ENCODE measurements around the gene SUMO3.

The SUMO3 gene

DNA sequence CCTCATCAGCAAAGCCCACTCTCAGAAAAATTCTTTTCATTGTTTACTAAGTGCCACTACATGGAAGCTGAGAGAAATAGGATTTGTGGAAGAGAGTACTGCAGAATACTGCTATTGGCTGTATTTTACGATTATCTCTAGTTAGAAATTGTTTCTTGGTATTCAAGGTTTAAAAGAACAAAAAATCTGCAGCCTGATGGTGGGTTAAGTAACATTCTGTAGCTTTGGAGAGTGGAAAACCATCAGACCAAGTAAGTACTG lies 28.3 kb upstream of the SUMO3 start:
- DNase-seq (ENCODE audit: insufficient read length) (no peak), FAIRE-seq (no peak)
- TF ChIP-seq POLR2AphosphoS5 (IDR thresholded peaks at IDR 0.05; ENCODE audit: low read depth, low read length) (no peak), TAF1 (IDR thresholded peaks at IDR 0.05; ENCODE audit: borderline replicate concordance, low read depth, low read length) (no peak), POLR2A (IDR thresholded peaks at IDR 0.05; ENCODE audit: low read depth, low read length) (no peak)

DNA sequence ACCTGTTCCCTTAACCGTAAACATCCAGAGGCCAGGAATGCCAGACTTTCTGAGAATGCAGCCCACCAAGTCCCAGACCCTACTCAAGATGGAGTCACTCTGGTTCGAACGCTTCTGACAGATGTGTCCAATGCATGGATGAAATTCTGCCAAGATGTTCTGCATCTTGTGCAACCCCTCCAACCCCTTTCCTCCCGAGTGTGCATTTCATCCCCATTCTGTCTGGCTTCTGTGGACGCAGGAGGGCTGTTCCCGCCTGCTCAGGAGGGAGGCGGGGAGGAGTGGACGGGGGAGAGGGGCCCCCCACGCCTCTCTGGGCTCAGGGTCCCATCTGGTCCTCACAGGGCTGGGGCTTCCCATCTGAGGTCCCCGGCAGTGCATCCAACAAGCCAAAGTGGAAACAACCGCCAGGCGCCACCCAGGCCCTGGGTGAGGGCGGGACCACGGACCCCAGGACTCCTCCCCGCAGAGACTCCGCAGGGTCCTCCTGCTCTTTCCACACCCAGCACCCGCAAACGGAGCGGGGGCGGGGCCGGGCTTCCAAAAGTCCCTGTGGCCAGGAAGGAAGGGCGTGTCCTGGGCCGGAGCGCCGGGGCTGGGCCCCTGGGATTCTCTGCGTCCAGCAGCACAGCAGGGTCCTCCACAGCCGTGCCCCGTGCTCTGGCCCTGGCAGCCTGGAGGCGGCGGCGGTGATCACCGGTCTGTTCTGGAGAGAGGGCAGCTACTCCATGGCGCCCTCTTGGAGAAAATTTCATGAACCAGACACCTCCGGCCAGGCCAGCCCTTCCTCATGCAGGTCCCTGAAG lies 27.8 kb upstream of the SUMO3 start:
- TF ChIP-seq POLR2A (IDR thresholded peaks at IDR 0.05; ENCODE audit: low read depth, low read length) (no peak), TAF1 (IDR thresholded peaks at IDR 0.05; ENCODE audit: borderline replicate concordance, low read depth, low read length) (no peak), POLR2AphosphoS5 (IDR thresholded peaks at IDR 0.05; ENCODE audit: low read depth, low read length) (no peak)
- FAIRE-seq (no peak), DNase-seq (ENCODE audit: insufficient read length) (no peak)

DNA sequence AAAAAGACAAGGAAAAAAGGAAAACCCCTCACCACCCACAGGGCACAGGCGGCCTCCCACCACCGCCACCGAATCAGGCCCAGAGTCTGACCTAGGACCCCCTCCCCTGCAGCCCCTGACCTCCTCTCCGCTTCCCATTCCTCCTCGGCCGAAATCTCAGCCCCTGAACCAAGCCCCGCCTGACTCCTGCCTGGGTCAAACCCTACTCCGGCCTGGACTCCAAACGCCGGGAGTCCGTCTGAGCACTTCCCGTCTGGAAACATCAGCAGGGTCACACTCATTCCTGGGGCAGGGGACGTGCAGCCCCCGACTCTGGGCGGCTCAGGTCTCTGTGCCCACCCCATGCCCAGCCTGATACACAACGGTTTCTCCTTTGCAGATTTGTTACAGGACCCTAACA lies 26.4 kb upstream of the SUMO3 start:
- FAIRE-seq, result no peak
- TF ChIP-seq POLR2AphosphoS5 (IDR thresholded peaks at IDR 0.05; ENCODE audit: low read depth, low read length) (no peak), TAF1 (IDR thresholded peaks at IDR 0.05; ENCODE audit: borderline replicate concordance, low read depth, low read length) (no peak), POLR2A (IDR thresholded peaks at IDR 0.05; ENCODE audit: low read depth, low read length) (no peak)
- no peak for DNase-seq (ENCODE audit: insufficient read length)

- TF ChIP-seq POLR2A (IDR thresholded peaks at IDR 0.05; ENCODE audit: low read depth, low read length) (no peak), POLR2AphosphoS5 (IDR thresholded peaks at IDR 0.05; ENCODE audit: low read depth, low read length) (no peak), TAF1 (IDR thresholded peaks at IDR 0.05; ENCODE audit: borderline replicate concordance, low read depth, low read length) (no peak)
- DNase-seq (ENCODE audit: insufficient read length) (no peak), FAIRE-seq (no peak)
These were observed 25.0 kb upstream of the SUMO3 start for GRCh38 chr21:44842721-44843445.

DNA sequence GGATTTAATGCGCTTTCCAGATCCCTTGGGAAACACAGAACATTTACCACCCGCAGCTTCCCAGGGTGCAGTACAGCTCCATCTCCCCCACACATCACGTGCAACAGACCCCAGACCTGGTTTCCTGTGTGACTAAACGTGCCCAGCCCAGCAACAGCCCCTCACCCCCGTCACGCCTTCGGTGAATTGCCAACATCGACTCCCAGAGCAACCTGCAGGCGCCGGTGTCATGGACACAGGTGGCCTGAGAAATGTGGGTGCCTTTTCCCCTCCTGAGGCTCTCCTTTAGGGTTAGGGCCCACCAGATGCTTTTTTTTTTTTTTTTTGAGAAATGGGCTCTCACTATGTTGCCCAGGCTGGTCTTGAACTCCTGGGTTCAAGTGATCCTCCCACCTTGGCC lies 24.2 kb upstream of the SUMO3 start:
- no peak for FAIRE-seq
- no peak for DNase-seq (ENCODE audit: insufficient read length)
- TF ChIP-seq POLR2A (IDR thresholded peaks at IDR 0.05; ENCODE audit: low read depth, low read length) (no peak), POLR2AphosphoS5 (IDR thresholded peaks at IDR 0.05; ENCODE audit: low read depth, low read length) (no peak), TAF1 (IDR thresholded peaks at IDR 0.05; ENCODE audit: borderline replicate concordance, low read depth, low read length) (no peak)

GRCh38 chr21:44840771-44841170 lies 22.9 kb upstream of the SUMO3 start:
- no peak for TF ChIP-seq TAF1 (IDR thresholded peaks at IDR 0.05; ENCODE audit: borderline replicate concordance, low read depth, low read length)
- no peak for TF ChIP-seq POLR2AphosphoS5 (IDR thresholded peaks at IDR 0.05; ENCODE audit: low read depth, low read length)
- TF ChIP-seq POLR2A (IDR thresholded peaks at IDR 0.05; ENCODE audit: low read depth, low read length), result no peak
- FAIRE-seq, result no peak
- no peak for DNase-seq (ENCODE audit: insufficient read length)

DNA sequence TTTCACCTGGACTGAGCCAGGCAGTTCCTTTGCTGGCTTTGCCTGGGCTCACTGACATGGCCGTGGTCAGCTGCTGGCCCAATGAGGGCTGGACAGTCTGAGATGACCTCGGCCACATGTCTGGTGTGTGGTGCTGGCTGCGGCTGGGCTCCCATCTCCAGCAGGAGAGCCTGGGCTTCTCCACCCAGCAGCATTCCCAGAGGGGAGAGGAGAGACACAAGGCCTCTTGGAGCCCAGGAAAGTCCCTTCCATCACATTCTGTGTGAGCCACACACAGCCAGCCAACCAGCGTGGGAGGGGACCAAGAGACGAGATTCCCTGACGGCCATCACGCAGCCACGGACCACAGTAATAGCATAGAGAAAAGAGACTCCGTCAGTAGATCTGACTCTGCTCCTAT lies 21.1 kb upstream of the SUMO3 start:
- FAIRE-seq, result no peak
- DNase-seq (ENCODE audit: insufficient read length), result no peak
- TF ChIP-seq POLR2A (IDR thresholded peaks at IDR 0.05; ENCODE audit: low read depth, low read length) (no peak), TAF1 (IDR thresholded peaks at IDR 0.05; ENCODE audit: borderline replicate concordance, low read depth, low read length) (no peak), POLR2AphosphoS5 (IDR thresholded peaks at IDR 0.05; ENCODE audit: low read depth, low read length) (no peak)

DNA sequence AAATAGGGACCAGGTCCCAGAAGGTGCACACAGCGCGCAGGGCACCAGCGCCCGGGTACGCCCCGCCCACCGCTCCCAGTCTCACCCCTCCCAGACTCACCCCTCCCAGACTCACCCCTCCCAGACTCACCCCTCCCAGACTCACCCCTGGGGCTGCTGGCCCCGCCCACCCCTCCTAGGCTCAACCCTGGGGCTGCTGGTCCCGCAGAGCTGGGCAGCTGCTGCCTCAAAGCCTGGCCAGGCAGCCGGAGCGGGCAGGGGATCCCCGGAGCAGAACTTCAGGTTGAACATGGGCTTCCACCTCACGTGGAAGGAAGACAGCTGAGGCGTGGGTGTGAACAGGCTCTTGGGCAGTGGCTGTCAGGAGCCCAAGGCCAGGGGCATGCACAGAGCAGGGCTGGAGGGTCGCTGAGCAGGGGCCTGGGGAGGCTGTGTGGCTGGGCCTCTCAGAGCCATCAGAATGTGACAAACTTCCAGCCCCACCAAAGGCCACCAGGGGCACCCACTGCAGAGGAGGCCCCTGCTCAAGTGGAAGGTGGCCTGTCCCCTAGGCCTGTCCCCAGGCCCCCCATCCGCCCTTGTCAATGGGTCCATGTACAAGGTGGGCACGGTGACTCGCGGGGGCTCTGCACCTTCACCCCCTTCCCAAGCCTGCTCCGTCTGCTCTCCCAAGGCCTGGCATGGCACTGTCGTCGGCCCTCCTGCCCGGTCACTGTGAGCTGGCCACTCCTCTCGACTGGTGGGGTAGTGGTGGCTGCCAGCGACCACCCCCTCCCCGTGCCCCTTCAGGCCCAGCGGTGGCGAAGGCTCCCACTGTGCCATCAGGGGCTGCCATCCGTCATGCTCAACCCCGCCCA lies 20.4 kb upstream of the SUMO3 start:
- FAIRE-seq (no peak), DNase-seq (ENCODE audit: insufficient read length) (no peak)
- TF ChIP-seq POLR2A (IDR thresholded peaks at IDR 0.05; ENCODE audit: low read depth, low read length), result no peak
- no peak for TF ChIP-seq TAF1 (IDR thresholded peaks at IDR 0.05; ENCODE audit: borderline replicate concordance, low read depth, low read length)
- no peak for TF ChIP-seq POLR2AphosphoS5 (IDR thresholded peaks at IDR 0.05; ENCODE audit: low read depth, low read length)

DNA sequence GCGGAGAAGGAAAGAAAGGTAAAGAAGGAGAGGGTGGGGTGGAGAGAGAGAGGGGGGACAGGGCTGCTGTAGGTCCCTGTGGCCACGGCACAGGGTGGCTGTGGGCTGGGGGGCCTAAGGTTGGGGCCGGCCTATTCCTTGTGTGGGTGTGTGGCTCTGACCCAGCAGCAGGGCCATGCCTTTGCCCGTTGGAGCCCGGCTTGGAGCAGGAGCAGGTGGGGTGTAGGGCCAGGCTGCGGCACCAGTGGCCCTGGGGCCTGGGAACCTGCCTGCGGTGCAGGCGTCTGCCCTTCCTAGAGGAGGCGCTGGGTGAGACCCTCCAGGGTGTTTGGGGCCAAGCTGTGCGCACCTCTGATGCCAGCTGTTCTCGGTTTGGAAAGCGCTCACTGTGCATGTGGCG lies 19.7 kb upstream of the SUMO3 start:
- FAIRE-seq (no peak), DNase-seq (ENCODE audit: insufficient read length) (no peak)
- TF ChIP-seq POLR2AphosphoS5 (IDR thresholded peaks at IDR 0.05; ENCODE audit: low read depth, low read length) (no peak), POLR2A (IDR thresholded peaks at IDR 0.05; ENCODE audit: low read depth, low read length) (no peak), TAF1 (IDR thresholded peaks at IDR 0.05; ENCODE audit: borderline replicate concordance, low read depth, low read length) (no peak)

DNA sequence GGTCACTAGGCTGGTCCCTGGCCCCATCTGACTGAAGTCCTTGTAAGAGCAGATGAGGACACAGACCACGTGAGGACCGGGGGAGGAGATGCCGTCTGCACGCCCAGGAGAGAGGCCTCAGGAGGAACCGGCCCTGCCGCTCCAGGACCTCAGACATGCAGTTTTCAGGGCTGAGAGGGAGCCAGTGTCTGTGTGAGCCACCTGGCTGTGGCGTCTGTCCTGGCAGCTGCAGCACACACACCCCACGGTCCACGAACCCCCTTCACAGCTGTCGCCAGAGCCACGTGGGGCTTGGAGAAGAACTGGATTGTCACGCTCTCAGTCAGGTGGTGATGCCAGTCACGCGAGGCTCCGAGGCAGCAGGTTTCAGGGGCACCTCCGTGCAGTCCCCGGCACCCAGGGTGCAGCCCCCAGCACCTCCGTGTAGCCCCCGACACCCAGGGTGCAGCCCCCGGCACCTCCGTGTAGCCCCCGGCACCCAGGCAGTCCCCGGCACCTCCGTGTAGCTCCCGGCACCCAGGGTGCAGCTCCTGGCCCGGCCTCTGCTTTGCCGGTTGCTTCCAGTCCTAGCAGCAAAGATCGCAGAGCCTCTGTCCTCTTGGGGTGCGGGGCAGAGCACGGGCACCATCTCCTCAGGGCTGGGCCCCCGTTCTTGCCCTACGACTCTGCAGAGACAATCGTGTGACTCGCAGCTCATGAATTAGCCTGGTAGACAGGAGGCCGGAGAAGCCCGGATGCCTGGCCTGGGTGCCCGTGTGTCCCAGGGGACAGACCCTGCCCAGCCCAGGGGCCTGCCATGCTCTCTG lies 19.0 kb upstream of the SUMO3 start:
- no peak for DNase-seq (ENCODE audit: insufficient read length)
- no peak for FAIRE-seq
- no peak for TF ChIP-seq TAF1 (IDR thresholded peaks at IDR 0.05; ENCODE audit: borderline replicate concordance, low read depth, low read length)
- TF ChIP-seq POLR2A (IDR thresholded peaks at IDR 0.05; ENCODE audit: low read depth, low read length), result no peak
- TF ChIP-seq POLR2AphosphoS5 (IDR thresholded peaks at IDR 0.05; ENCODE audit: low read depth, low read length), result no peak

DNA sequence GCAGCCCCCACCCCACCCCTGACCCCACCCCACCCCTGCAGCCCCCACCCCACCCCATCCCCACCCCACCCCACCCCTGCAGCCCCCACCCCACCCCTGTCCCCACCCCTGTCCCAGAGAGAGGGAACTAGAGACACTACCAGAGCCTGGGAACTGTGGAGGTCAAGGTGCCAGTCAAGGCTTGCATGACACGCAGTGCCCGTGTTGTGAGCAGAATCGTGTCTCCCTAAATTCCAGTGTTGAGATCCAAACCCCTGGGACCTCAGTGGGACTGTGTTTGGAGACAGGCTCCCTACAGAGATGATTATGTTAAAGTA lies 18.4 kb upstream of the SUMO3 start:
- FAIRE-seq (no peak), DNase-seq (ENCODE audit: insufficient read length) (no peak)
- TF ChIP-seq TAF1 (IDR thresholded peaks at IDR 0.05; ENCODE audit: borderline replicate concordance, low read depth, low read length) (no peak), POLR2AphosphoS5 (IDR thresholded peaks at IDR 0.05; ENCODE audit: low read depth, low read length) (no peak), POLR2A (IDR thresholded peaks at IDR 0.05; ENCODE audit: low read depth, low read length) (no peak)
